ENCODE results near the gene PDPN.

The PDPN gene

GRCh38 chr1:13619909-13620308 is 36.3 kb downstream of the PDPN start:
- no peak for DNase-seq

GRCh38 chr1:13620825-13621224 is 37.2 kb downstream of the PDPN start:
- DNase-seq: no peak

DNA sequence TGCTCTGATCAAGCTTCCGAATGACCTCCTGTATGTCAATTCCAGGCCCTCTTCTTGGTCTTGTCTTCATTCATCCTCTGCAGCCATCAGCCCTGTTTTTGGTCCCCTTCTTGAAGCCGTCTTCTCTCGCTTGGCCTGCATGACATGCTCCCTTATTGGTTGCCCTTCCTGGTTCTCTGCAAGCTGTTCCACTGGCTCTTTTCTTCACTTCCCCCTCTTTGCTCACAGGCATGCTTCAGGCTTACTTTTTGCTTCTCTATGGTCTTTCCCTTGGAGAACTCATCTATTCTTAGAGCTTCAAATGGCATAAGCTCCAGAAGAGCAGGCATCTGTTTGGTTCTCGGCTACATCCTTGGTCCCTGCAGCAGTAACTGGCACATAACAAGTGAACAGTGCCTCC is 38.8 kb downstream of the PDPN start:
- no peak for DNase-seq

DNA sequence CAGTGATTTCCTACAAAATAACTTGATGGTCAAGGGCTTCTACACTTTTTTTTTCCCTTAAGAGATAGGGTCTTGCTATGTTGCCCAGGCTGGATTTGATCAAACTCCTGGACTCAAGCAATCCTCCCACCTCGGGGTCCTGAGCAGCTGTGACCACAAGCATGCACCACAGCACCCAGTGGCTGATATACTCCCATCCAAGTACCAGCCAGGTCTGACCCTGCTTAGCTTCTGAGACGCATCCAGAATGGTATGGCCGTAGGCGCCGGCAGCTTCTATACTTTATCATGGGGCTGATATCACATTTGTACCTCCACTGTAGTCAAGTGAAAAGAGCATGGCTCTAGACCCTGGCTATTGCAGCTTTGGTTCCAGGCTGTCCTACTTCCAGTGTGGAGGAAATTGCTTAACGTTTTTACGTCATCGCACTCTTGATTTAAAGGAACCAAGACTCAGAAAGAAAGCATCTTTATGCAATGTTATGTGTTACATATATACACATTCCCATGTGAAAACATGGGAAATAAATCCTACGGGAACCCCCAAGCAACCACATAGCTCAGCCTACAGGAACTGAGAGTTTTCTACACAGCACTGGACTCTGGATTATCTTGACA is 39.5 kb downstream of the PDPN start:
- no peak for DNase-seq

DNA sequence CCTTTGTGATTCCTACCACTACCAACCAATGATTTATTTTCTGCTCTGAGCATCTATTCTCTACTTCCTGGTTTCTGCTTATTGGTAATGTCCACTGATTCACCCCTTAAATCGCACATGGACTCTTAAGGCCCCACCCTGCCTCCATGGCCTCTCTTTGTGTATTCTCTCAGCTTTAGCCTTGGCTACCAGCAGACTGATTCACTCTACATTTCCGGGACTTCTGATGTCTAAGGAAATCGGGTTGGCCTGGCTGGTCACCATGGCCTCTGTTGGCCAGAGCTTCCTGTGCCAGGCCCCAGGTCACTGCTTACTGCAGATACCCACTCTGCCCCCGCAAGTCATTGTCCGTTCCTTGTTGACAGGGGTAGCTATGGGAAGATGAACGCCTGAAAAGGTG is 40.9 kb downstream of the PDPN start:
- DNase-seq: no peak

DNA sequence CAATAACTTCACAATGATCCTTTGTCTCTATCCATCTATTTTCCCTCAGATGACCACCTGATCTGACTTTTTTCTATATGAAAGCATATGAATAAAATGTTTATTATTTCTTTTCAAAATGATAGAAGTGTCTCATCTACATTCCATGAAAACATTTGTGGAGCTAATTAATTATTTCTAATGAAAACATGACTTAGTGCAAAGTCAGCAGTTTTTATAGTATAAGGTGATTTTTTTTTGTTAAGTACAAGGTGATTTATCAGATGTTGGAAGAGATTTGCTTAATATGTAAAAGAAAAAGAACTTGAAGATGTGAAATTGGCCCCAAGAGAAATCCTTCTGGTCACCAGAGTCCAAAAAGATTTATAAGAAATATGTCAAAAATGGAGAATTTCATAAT is 43.5 kb downstream of the PDPN start:
- no peak for DNase-seq

GRCh38 chr1:13628218-13628617 is 44.6 kb downstream of the PDPN start:
- no peak for DNase-seq

- DNase-seq: no peak
Measured at GRCh38 chr1:13628711-13629110, 45.1 kb downstream of the PDPN start.

- DNase-seq: no peak
Measured at GRCh38 chr1:13642306-13643004, 58.8 kb downstream of the PDPN start.

- DNase-seq: no peak
Measured at GRCh38 chr1:13643017-13643416, 59.4 kb downstream of the PDPN start.

DNA sequence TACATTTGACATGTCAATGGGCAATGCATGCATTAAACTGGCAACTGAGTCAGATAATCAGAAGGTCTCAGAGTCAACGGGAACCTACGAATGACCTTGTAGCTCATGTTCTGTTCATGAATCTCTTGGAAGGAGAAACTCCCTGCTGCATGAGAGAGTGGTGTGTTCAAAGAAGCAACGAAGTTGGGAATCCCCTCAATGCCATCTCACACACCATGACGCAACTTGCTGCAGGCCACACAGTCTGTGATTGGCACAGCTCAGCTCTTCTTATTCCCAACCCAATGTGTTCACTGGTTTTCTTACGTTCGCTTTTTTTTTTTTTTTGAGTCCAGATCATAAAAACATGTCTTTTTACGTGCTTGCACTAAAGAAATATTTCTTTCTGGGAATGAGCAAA is 62.9 kb downstream of the PDPN start:
- DNase-seq: no peak

GRCh38 chr1:13651279-13651678 is 67.6 kb downstream of the PDPN start:
- DNase-seq: no peak

DNA sequence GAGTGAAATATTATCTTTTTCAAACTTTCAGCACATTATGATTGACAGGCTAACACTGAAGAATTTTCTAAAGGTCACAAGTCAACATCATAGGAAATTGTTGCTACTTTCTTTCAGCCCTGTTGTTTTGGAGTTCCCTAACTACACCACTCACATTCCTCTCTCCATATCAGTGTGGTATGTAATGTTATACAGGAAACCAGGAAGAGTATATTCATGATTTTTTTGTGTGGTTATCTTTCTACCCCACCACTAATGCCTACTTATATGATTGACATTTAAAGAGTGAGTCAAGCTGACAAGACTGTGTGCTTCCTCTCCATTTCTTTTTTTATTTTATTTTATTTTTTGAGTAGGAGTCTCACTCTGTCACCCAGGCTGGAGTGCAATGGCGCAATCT is 68.6 kb downstream of the PDPN start:
- no peak for DNase-seq

DNA sequence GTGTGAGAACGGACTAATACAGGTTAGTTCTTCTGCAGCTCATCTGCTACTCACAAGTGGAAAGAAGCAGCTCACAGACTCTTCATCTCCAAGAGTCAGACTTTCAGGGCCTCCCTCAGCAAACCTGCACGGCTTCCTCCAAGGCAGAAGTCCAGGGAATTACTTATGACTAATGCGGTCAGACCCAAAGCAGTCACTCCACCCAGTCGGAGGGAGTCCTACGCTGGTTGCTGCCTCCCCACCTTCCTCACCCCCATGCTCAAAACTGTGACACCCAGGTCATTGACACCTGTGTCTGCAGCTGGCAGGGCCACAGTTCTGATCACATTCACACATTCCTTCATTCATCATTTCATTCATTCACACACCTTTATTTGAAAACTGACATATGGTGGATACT is 77.9 kb downstream of the PDPN start:
- DNase-seq: no peak

DNA sequence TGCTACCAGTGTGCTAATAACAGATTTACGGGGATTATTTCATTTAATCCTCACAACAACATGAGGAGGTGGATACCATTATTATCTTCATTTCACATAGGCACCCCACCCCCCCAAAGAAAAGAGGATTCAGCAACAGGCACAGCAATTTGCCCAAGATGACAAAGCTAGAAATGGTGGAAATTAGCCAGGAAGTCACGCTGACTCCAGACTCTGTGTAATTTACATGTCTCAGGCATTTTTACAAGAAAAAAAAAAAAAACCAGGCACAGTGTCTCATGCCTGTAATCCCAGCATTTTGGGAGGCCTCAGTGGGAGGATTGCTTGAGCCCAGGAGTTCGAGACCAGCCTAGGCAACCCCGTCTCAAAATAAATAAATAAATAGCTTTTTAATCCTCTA is 78.9 kb downstream of the PDPN start:
- DNase-seq: no peak

DNA sequence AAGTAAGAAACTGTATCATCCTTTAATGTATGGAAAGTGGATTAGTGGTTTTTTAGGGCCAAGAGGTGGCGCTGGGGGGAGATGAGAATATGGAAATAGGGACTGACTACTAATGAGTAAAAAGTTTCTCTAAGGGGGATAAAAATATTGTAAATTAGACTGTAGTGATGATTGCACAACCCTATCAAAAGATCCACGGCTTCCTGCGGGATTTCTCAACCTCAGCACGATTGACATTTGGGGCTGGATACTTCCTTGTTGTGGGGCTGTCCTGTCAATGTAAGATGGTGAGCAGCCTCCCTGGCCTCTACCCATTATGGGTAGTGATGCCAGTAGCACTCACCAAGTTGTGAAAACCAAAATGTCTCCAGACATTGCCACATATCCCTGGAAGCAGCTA is 80.3 kb downstream of the PDPN start:
- no peak for DNase-seq

- DNase-seq: no peak
Measured at GRCh38 chr1:13664451-13664850, 80.8 kb downstream of the PDPN start.

- no peak for DNase-seq
Measured at GRCh38 chr1:13666317-13666716, 82.7 kb downstream of the PDPN start.

Data from CD4-positive, alpha-beta T cell treated with Interleukin-17A for 4 hours (primary cell).